Ovary (tissue), 9 donors: ENCODE measurements around the gene NUDT16L1. TPM values are rescaled to one million over a fixed set of nuclear protein-coding genes. Genes with fewer than 3 reads are reported as not detected.

Experiments used
- DNase-seq, 5 donors: peaks; one replicate each; pipeline ENCODE4 v3.0.0-alpha.2; 2019 to 2020
- H3K27ac ChIP-seq, 2 donors: fragments of 200-600 bp; one replicate each; pipeline versions ENCODE4 v1.5.1 to v1.8.0; 2019 to 2022
- H3K27me3 ChIP-seq: fragments of 200-600 bp; one replicate; pipeline ENCODE4 v1.8.0; 2022
- H3K36me3 ChIP-seq: fragments of 200-600 bp; sonication (generic); one replicate; pipeline ENCODE4 v1.5.1; 2019
- H3K4me1 ChIP-seq: one replicate; pipeline ENCODE4 v1.8.1; 2013; ENCODE audit warnings: mild to moderate bottlenecking, moderate library complexity; ENCODE audit not compliant: insufficient read depth
- H3K4me3 ChIP-seq: fragments of 200-600 bp; sonication (generic); one replicate; pipeline ENCODE4 v1.5.1; 2017
- H3K9me3 ChIP-seq, 2 donors: fragments of 200-600 bp in 1 of 2; sonication (generic) in 1 of 2; one replicate each; pipeline versions ENCODE4 v1.5.1 to v1.8.1; 2013 to 2019; ENCODE audit warnings: mild to moderate bottlenecking in 1 of 2, moderate library complexity in 1 of 2
- CTCF ChIP-seq, 3 donors: fragments of 450-650 bp in 2 of 3; fragments of 200-600 bp in 1 of 3; IDR thresholded peaks; one replicate each; pipeline versions ENCODE4 v1.5.1 to v1.8.0; 2016 to 2022; ENCODE audit warnings: antibody characterized with exemption in 3 of 3, mild to moderate bottlenecking in 1 of 3
- EP300 ChIP-seq: sonication (generic); formaldehyde crosslinking; IDR thresholded peaks from one replicate; pipeline ENCODE4 v1.6.1; 2017; ENCODE audit warnings: antibody characterized with exemption
- POLR2A ChIP-seq: fragments of 450-650 bp; IDR thresholded peaks from one replicate; pipeline ENCODE4 v1.6.1; 2017; ENCODE audit warnings: antibody characterized with exemption, mild to moderate bottlenecking, moderate library complexity
- WGBS, 3 donors: extraction: QIAGEN DNeasy Blood & Tissue Kit in 1 of 3; methylation state at CpG; one replicate each; pipeline versions ENCODE4 v1.1.5 to v1.1.7; 2013 to 2017; 5-methylcytosine and 5-hydroxymethylcytosine counted together
- intact Hi-C, 4 donors: fragments of 100-400 bp; cut with DNase I; formaldehyde crosslinking; loops; one replicate each; pipeline versions ENCODE4 v1.11.0 to v1.15.1; 2022 to 2023
- polyA plus RNA-seq, 2 donors: library from polyadenylated mRNA; stranded (reverse); fragments of 200-250 nt in 1 of 2; fragments of 350-450 nt in 1 of 2; fragmentation: Illumina TruSeq in 1 of 2; extraction: RNeasy Lipid Tissue Mini Kit (QIAGEN cat#74804) in 1 of 2; gene quantifications; one replicate each; pipeline ENCODE4 v1.2.3, GENCODE V29; 2013 to 2014
- total RNA-seq, 7 donors: library from RNA; depleted of rRNA in 2 of 7; stranded (reverse); fragments of >200 nt in 2 of 7; fragmentation: NEBNext Ultra II Directional in 3 of 7; extraction: Animal tissue kit (Norgen Biotek cat#: 25700) in 3 of 7; gene quantifications; one replicate each; pipeline versions ENCODE4 v1.1.0 to v1.2.4, GENCODE V29; 2016 to 2023
- donor health status: DM: no; HTN: no; CAD: no; lungs with moderate emphysema.
- donor health status: DM: no; HTN: no; CAD: no.
- donor health status: Bipolar disorder and iron deficiency.
- donor health status: DM: yes; HTN: yes; CAD: no.
- donor health status: DM: no; HTN: no; CAD: no.
- donor health status: DM: yes; HTN: yes; CAD: no.

NUDT16L1 gene
- total and polyA plus RNA-seq, 9 donors, result 8.1 to 33.6 (median 28.0) TPM

DNA sequence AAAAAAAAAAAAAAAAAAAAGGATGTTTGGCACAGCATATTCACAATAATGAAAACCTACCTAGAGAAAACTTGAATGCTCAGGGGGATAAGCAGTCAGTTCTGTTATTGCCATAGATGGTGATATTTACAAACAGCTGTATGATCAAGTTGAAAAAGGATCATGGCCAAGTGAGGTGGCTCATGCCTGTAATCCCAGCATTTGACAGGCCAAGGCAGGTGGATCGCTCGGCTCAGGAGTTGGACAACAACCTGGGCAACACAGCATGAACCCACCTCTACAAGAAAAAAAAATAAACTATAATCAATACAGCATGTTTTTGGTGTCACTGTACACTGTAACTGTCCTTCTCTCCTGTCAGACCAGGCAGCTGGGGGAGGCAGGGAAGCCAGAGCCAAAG lies 21.6 kb downstream of the NUDT16L1 start:
- no peak overlapping the region for H3K4me3 ChIP-seq
- H3K27ac ChIP-seq, result no peak overlapping the region
- no peaks in the 10 kb centered on the region for H3K27me3 ChIP-seq
- TF ChIP-seq EP300, result no peak
- no peak for TF ChIP-seq CTCF (IDR thresholded peaks at IDR 0.05)
- 79 to 85% (median 82%) methylated on average over 2 of the region's 2 CpGs for WGBS, 3 donors
- intact Hi-C loops, result no loop called here
- no peaks in the 10 kb centered on the region for H3K36me3 ChIP-seq
- H3K9me3 ChIP-seq, result no peaks in the 10 kb centered on the region
- no peaks in the 10 kb centered on the region for H3K4me1 ChIP-seq
- no peak for DNase-seq

DNA sequence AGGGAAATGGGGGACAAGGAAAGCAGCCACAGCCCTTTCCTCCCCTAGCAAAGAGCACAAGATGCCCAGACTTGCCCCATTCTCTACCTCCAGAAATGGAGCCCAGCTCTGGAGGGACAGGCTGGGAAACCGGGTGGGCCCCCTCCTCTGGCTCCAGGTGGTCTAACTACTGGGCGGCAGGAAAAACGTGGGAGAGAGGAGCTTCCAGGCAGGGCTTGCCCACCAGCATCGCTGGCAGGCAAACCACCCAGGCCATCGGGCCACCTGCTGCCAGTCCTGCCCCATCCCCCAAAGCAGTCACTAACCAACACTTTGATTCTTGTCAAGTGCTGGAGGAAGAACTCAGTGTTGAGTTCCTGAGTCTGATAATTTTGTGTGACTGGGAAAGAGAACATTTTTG lies 25.1 kb downstream of the NUDT16L1 start:
- 69 to 75% (median 75%) methylated on average over 5 of the region's 5 CpGs for WGBS, 3 donors
- TF ChIP-seq POLR2A, result no peak
- TF ChIP-seq CTCF (IDR thresholded peaks at IDR 0.05), result no peak
- TF ChIP-seq EP300, result no peak
- DNase-seq, result no peak
- intact Hi-C loops, result no loop called here
- no peak overlapping the region for H3K27ac ChIP-seq
- H3K4me1 ChIP-seq, result no peaks in the 10 kb centered on the region
- H3K4me3 ChIP-seq, result no peak overlapping the region
- no peaks in the 10 kb centered on the region for H3K9me3 ChIP-seq
- no peaks in the 10 kb centered on the region for H3K36me3 ChIP-seq
- no peaks in the 10 kb centered on the region for H3K27me3 ChIP-seq

DNA sequence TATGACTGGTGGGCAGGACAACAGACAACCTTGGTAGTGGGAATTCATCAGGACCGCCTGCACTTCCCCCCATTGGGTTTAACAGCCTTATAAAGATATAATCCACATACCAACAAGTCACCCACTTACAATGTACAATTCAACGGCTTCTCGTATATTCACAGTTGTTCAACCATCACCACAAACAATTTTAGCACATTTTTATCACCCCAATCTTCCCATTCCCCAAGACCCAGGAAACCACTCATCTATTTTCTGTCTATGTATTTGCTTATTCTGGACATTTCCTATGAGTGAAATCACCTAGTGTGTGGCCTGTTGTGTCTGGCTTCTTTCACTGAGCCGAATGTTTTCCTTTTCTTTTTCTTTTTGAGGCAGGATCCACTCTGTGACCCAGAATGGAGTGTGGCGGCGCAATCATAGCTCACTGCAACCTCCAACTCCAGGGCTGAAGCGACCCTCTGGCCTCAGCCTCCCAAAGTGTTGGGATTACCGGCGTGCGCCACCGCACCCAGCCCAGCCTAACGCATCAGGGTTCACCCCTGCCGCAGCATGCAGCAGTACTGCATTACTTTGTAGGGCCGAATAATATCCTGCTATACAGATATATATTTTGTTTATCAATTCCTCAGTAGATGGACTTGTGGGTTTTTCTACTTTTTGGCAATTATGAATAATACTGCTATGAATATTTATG lies 29.9 kb downstream of the NUDT16L1 start:
- Histone ChIP-seq H3K9me3 (no peaks in the 10 kb centered on the region), H3K4me3 (no peak overlapping the region), H3K27me3 (no peaks in the 10 kb centered on the region), H3K27ac (no peak overlapping the region), H3K4me1 (no peaks in the 10 kb centered on the region), H3K36me3 (no peaks in the 10 kb centered on the region)
- no peak for DNase-seq
- TF ChIP-seq CTCF (IDR thresholded peaks at IDR 0.05) (no peak), POLR2A (no peak), EP300 (no peak)
- WGBS, 3 donors, result 94 to 95% (median 94%) methylated on average over 14 of the region's 14 CpGs
- intact Hi-C loops, result loop anchor here in 1 of 4 donors (10.0 kb wide), 1 partner anchor 122 kb away; the partner anchor contains the start of genes GLYR1 and UBN1

DNA sequence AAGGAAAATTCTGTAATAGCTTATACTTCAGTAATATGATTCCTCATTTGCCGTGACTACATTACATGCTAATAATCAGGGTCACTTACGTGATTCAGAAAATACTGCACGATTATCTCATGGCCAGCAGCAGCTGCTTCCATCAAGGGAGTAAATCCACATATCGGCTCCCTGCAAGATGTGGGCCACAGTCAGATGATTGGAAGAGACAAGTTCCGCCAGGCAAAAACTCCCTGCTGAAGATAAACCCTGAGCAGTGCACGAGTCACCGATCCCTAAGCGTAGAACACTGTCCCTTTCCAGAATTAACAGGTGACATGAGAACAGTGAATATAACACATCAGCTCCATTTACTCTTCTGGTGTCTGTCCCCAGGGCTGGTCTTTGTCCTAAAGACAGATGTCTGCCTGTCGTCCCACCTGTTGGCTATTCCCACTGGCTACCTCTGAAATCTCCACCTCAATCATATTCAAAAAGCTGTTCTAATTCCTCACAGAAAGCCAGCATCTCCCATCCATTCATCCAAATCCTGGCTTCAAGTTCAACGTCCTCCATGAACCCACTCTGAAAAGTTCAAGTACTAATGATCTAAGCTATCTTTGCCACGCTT lies 31.4 kb downstream of the NUDT16L1 start:
- no peak for DNase-seq
- 82 to 87% (median 83%) methylated on average over 11 of the region's 11 CpGs for WGBS, 3 donors
- intact Hi-C loops, result loop anchor here in 1 of 4 donors (10.0 kb wide), 1 partner anchor 120 kb away; the partner anchor contains the start of genes GLYR1 and UBN1
- no peaks in the 10 kb centered on the region for H3K9me3 ChIP-seq
- no peaks in the 10 kb centered on the region for H3K36me3 ChIP-seq
- no peak for TF ChIP-seq CTCF (IDR thresholded peaks at IDR 0.05)
- TF ChIP-seq EP300, result no peak
- TF ChIP-seq POLR2A, result no peak
- no peak overlapping the region for H3K27ac ChIP-seq
- H3K4me3 ChIP-seq, result no peak overlapping the region
- H3K27me3 ChIP-seq, result no peaks in the 10 kb centered on the region
- no peaks in the 10 kb centered on the region for H3K4me1 ChIP-seq
